GM12878 (cell line): ENCODE data around the gene APCS. TPM values are rescaled to one million over a fixed set of nuclear protein-coding genes. Genes with fewer than 3 reads are reported as not detected.

Experiments
- ATAC-seq: fragments of 200-7000 bp; cut with Tn5 transposase; 3 replicates; pipeline ENCODE4 v1.9.1; 2020; ENCODE audit warnings: mild to moderate bottlenecking, moderate library complexity
- BruUV-seq: library from RNA; stranded (reverse); fragments of 400-500 nt; replicated peaks from 2 replicates; lab custom pipeline; 2021; lab: Mats Ljungman, UMichigan
- CTCF ChIA-PET: fragments of 300-600 bp; sonication (Branson Sonifier 250); formaldehyde crosslinking; extraction: SDS; loops from one replicate; lab custom pipeline; 2021; ENCODE audit warnings: inconsistent platforms; lab: Yijun Ruan, JAX
- POLR2A ChIA-PET: fragments of 350-600 bp; formaldehyde crosslinking; extraction: SDS; loops from one replicate; lab custom pipeline; 2021; ENCODE audit warnings: inconsistent platforms; lab: Charles Lee
- RAD21 ChIA-PET: fragments of 300-600 bp; sonication (Branson Sonifier 250); formaldehyde crosslinking; loops from one replicate; lab custom pipeline; 2023; ENCODE audit warnings: antibody characterized with exemption; ENCODE audit not compliant: unreplicated experiment; lab: Charles Lee
- SMC1A ChIA-PET: fragments of 300-600 bp; sonication (Branson Sonifier 250); formaldehyde crosslinking; loops from one replicate; lab custom pipeline; 2023; ENCODE audit not compliant: unreplicated experiment, uncharacterized antibody; lab: Charles Lee
- DNase-seq: peaks from one replicate; pipeline ENCODE4 v3.0.0-alpha.2; 2011; ENCODE audit warnings: low read depth, low spot score
- FAIRE-seq: peaks from 3 replicates; lab custom pipeline; 2011; peaks lifted over from hg19 to GRCh38; lab: Jason Lieb, UNC
- H2AFZ ChIP-seq: 2 replicates; pipeline ENCODE4 v1.6.0; 2011; ENCODE audit warnings: low read depth, low read length, control low read depth; ENCODE audit not compliant: control insufficient read depth
- H3K27ac ChIP-seq: 2 replicates; pipeline ENCODE4 v1.5.1; 2011; ENCODE audit warnings: control low read depth; ENCODE audit not compliant: control insufficient read depth, insufficient read depth
- H3K27me3 ChIP-seq, 2 experiments: replicated peaks in 1 of 2; 2 replicates each; pipeline versions ENCODE4 v1.6.0 to v1.6.1; 2011; ENCODE audit warnings: low read length in 1 of 2; ENCODE audit not compliant: control insufficient read depth in 2 of 2, insufficient read depth in 2 of 2
- H3K36me3 ChIP-seq, 2 experiments: 2 replicates each; pipeline ENCODE4 v1.5.1; 2011; ENCODE audit warnings: low read length in 1 of 2; ENCODE audit not compliant: control insufficient read depth in 2 of 2, insufficient read depth in 2 of 2
- H3K4me1 ChIP-seq: 2 replicates; pipeline ENCODE4 v1.6.1; 2011; ENCODE audit warnings: mild to moderate bottlenecking, low read length, moderate library complexity, mixed read lengths; ENCODE audit not compliant: control insufficient read depth, insufficient read depth
- H3K4me2 ChIP-seq: 2 replicates; pipeline ENCODE4 v1.6.0; 2011; ENCODE audit warnings: control low read depth; ENCODE audit not compliant: control insufficient read depth, insufficient read depth
- H3K4me3 ChIP-seq: fragments of 200-600 bp; sonication (generic); 2 replicates; pipeline ENCODE4 v1.5.1; 2016
- H3K79me2 ChIP-seq: 2 replicates; pipeline ENCODE4 v1.6.0; 2011; ENCODE audit warnings: low read length; ENCODE audit not compliant: control insufficient read depth, insufficient read depth
- H3K9ac ChIP-seq: 2 replicates; pipeline ENCODE4 v1.8.0; 2011; ENCODE audit warnings: low read length, control low read depth, mixed read lengths; ENCODE audit not compliant: control insufficient read depth, insufficient read depth
- H3K9me3 ChIP-seq: replicated peaks from 3 replicates; pipeline ENCODE4 v1.5.1; 2011; ENCODE audit warnings: mild to moderate bottlenecking, low read length; ENCODE audit not compliant: control insufficient read depth, insufficient read depth
- H4K20me1 ChIP-seq: 2 replicates; pipeline ENCODE4 v1.6.0; 2011; ENCODE audit not compliant: control insufficient read depth, insufficient read depth
- HDAC6 ChIP-seq: fragments of 200-600 bp; sonication (generic); IDR thresholded peaks from one replicate; pipeline ENCODE4 v1.8.0; 2017; ENCODE audit warnings: antibody characterized with exemption; ENCODE audit not compliant: unreplicated experiment
- MYB ChIP-seq: fragments of 150-350 bp; IDR thresholded peaks from 2 replicates; pipeline ENCODE4 v1.6.1; 2014; ENCODE audit warnings: mild to moderate bottlenecking, low read depth, low read length, borderline replicate concordance
- NFIC ChIP-seq: IDR thresholded peaks from 2 replicates; pipeline ENCODE4 v1.6.1; 2012; ENCODE audit warnings: low read depth, mild to moderate bottlenecking, inconsistent platforms, low read length, moderate library complexity
- NR2C2 ChIP-seq: IDR thresholded peaks from 2 replicates; pipeline ENCODE4 v1.6.1; 2011; ENCODE audit warnings: borderline replicate concordance, low read depth; ENCODE audit not compliant: control insufficient read depth, insufficient read length
- POLR2AphosphoS5 ChIP-seq: IDR thresholded peaks from 2 replicates; pipeline ENCODE4 v1.6.1; 2011; ENCODE audit warnings: mild to moderate bottlenecking, low read length, inconsistent platforms
- SIN3A ChIP-seq: IDR thresholded peaks from 2 replicates; pipeline ENCODE4 v1.6.1; 2012; ENCODE audit warnings: low read depth, low read length, improper control_type of control experiment
- ZZZ3 ChIP-seq: IDR thresholded peaks from 2 replicates; pipeline ENCODE4 v1.6.1; 2011; ENCODE audit warnings: low read depth; ENCODE audit not compliant: control insufficient read depth, insufficient read length
- WGBS: methylation state at CpG from one replicate; pipeline ENCODE4 v1.1.6; 2016; ENCODE audit warnings: low lambda C conversion rate; ENCODE audit not compliant: insufficient replicate concordance, insufficient coverage; ENCODE audit errors: missing lambda C conversion rate; 5-methylcytosine and 5-hydroxymethylcytosine counted together
- in situ Hi-C: fragments of 300-500 bp; cut with MboI; formaldehyde crosslinking; loops from 9 replicates; pipeline ENCODE4 v1.14.3; 2018; ENCODE audit warnings: mixed read lengths
- intact Hi-C: fragments of 100-400 bp; cut with micrococcal nuclease; formaldehyde crosslinking; loops from one replicate; pipeline ENCODE4 v1.14.2; 2022; ENCODE audit not compliant: unreplicated experiment
- polyA plus RNA-seq, 11 experiments: library from polyadenylated mRNA; depleted of rRNA in 4 of 11; unstranded in 6 of 11; stranded (reverse) in 5 of 11; fragments of >200 nt; fragmentation: Nextera tagmentation in 4 of 11; fragmentation: Illumina TruSeq in 1 of 11; extraction: Ambion mirVana in 4 of 11; extraction: Trizol in 1 of 11; gene quantifications; 1 replicate in 1 of 11; 2 replicates in 10 of 11; pipeline versions ENCODE4 v1.2.1 to v1.2.3, GENCODE V29; 2011 to 2016; ENCODE audit warnings: inconsistent platforms in 2 of 11, missing spikeins in 2 of 11, low read depth in 1 of 11
- total RNA-seq, 4 experiments: library from RNA; depleted of rRNA in 3 of 4; stranded (reverse); fragments of >200 nt in 3 of 4; fragmentation: Illumina TruSeq in 1 of 4; extraction: Trizol in 1 of 4; gene quantifications; 2 replicates each; pipeline versions ENCODE4 v1.2.1 to v1.2.3, GENCODE V29; 2013 to 2021
- TF ChIP-seq, protein P1 (sequence below): fragments of 450-650 bp; IDR thresholded peaks from 2 replicates; pipeline ENCODE4 v1.6.1; 2014; ENCODE audit warnings: mild to moderate bottlenecking
- TF ChIP-seq, protein P2 (sequence below): fragments of 450-650 bp; IDR thresholded peaks from 2 replicates; pipeline ENCODE4 v1.6.1; 2017; ENCODE audit warnings: low read depth, mild to moderate bottlenecking, moderate library complexity

The APCS gene
- total and polyA plus RNA-seq, 10 of the 15 experiments (the other 5 are each of a cell fraction or from before 2014, with no cell fraction given): 0.23 TPM; not detected in 9

DNA sequence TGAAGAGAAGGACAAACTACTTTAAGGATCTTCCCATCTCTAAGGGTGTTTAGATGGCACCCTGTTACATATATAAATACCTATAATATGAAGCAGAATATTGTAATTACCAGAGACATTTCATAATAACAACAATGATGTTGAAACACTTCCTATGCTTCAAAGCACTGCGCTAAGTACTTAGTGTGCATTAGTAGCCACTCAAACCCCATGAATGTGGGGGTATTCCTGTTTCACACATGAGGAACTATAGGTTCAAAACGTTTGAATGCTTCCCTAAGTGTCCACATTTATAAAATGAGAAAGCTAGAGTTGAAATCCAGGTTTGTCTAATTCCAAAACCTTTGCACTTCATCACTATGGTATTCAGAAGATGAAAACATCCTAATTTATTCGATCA lies 33.4 kb upstream of the APCS start (continued):
- TF ChIP-seq NFIC (no peak), HDAC6 (no peak), MYB (no peak), POLR2AphosphoS5 (no peak), NR2C2 (no peak), ZZZ3 (no peak)
- TF ChIP-seq, protein P1, sequence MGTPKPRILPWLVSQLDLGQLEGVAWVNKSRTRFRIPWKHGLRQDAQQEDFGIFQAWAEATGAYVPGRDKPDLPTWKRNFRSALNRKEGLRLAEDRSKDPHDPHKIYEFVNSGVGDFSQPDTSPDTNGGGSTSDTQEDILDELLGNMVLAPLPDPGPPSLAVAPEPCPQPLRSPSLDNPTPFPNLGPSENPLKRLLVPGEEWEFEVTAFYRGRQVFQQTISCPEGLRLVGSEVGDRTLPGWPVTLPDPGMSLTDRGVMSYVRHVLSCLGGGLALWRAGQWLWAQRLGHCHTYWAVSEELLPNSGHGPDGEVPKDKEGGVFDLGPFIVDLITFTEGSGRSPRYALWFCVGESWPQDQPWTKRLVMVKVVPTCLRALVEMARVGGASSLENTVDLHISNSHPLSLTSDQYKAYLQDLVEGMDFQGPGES: no peak
- TF ChIP-seq, protein P2, sequence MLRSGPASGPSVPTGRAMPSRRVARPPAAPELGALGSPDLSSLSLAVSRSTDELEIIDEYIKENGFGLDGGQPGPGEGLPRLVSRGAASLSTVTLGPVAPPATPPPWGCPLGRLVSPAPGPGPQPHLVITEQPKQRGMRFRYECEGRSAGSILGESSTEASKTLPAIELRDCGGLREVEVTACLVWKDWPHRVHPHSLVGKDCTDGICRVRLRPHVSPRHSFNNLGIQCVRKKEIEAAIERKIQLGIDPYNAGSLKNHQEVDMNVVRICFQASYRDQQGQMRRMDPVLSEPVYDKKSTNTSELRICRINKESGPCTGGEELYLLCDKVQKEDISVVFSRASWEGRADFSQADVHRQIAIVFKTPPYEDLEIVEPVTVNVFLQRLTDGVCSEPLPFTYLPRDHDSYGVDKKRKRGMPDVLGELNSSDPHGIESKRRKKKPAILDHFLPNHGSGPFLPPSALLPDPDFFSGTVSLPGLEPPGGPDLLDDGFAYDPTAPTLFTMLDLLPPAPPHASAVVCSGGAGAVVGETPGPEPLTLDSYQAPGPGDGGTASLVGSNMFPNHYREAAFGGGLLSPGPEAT: no peak

DNA sequence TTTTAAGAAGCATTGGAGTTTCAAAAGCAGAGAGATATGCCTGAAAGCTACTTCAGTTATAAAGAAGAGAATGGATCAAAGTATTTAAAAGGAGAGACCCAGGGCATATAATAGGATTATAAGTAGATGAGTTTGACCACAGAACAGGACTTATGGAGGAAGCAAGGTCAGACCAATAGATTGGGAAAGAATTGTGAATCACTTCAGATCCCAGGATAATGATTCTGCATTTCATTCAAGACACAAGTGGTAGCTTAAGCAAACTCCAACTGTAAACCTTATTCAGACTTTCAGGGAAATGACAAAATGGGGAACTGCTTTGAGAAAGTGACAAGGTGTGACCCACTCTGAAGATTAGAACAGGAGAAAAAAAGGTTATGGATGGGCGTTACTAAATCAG lies 32.9 kb upstream of the APCS start:
- intact Hi-C loops: no loop called here
- ChIA-PET RAD21 (no interaction called here), CTCF (interaction anchor here (0.6 kb wide), 1 partner anchor 551 kb away, joined by 4 read pairs; no protein-coding TSS in a partner anchor), SMC1A (interaction anchor here (0.6 kb wide), 1 partner anchor 98 kb away, joined by 3 read pairs; no protein-coding TSS in a partner anchor), POLR2A (no interaction called here)
- Histone ChIP-seq H2AFZ (no peak overlapping the region), H4K20me1 (no peaks in the 10 kb centered on the region), H3K9ac (no peak overlapping the region), H3K4me3 (no peak overlapping the region), H3K27ac (no peak overlapping the region), H3K36me3 (no peaks in the 10 kb centered on the region), H3K27me3 (no peaks in the 10 kb centered on the region), H3K79me2 (no peaks in the 10 kb centered on the region), H3K9me3 (no peaks in the 10 kb centered on the region), H3K4me1 (no peaks in the 10 kb centered on the region), H3K4me2 (no peak overlapping the region)
- no peak for TF ChIP-seq SIN3A
- in situ Hi-C loops: no loop called here
- FAIRE-seq (no peak), ATAC-seq (no peak), DNase-seq (no peak)
- no TSS peak for BruUV-seq
- WGBS: 0% methylated on average over 1 of the region's 1 CpG
